Fibroblast of lung (primary cell): ENCODE measurements around the gene RSPH1. TPM values are rescaled to one million over a fixed set of nuclear protein-coding genes. Genes with fewer than 3 reads are reported as not detected.

Source experiments
- DNase-seq, 2 donors: peaks; one replicate each; pipeline versions ENCODE4 v3.0.0 to v3.0.0-alpha.2; 2010; ENCODE audit warnings: low read depth in 2 of 2
- H2AFZ ChIP-seq: 2 replicates; pipeline ENCODE4 v1.5.1; 2012; ENCODE audit warnings: low read length, control low read depth, inconsistent platforms
- H3K27ac ChIP-seq: 2 replicates; pipeline ENCODE4 v1.5.1; 2011; ENCODE audit warnings: low read length, control low read depth; ENCODE audit not compliant: insufficient read depth
- H3K27me3 ChIP-seq: 2 replicates; pipeline ENCODE4 v1.5.1; 2011; ENCODE audit warnings: mild to moderate bottlenecking, low read length; ENCODE audit not compliant: control insufficient read depth, insufficient read depth
- H3K36me3 ChIP-seq: 2 replicates; pipeline ENCODE4 v1.5.1; 2011; ENCODE audit warnings: low read length; ENCODE audit not compliant: control insufficient read depth, insufficient read depth
- H3K4me1 ChIP-seq: 2 replicates; pipeline ENCODE4 v1.5.1; 2011; ENCODE audit warnings: low read length; ENCODE audit not compliant: control insufficient read depth, insufficient read depth; ENCODE audit errors: extremely low read depth
- H3K4me2 ChIP-seq: 2 replicates; pipeline ENCODE4 v1.5.1; 2011; ENCODE audit warnings: low read length, control low read depth; ENCODE audit not compliant: insufficient read depth; ENCODE audit errors: extremely low read depth
- H3K4me3 ChIP-seq, 4 experiments: fragments of 200-600 bp in 1 of 4; sonication (generic) in 1 of 4; replicated peaks in 1 of 4; 2 replicates each; pipeline ENCODE4 v1.5.1; 2011 to 2016; ENCODE audit warnings: low read length in 4 of 4, low read depth in 3 of 4, mild to moderate bottlenecking in 3 of 4, control low read depth in 2 of 4, inconsistent platforms in 1 of 4, mixed read lengths in 1 of 4; ENCODE audit not compliant: insufficient read depth in 1 of 4; ENCODE audit errors: control extremely low read depth in 1 of 4
- H3K79me2 ChIP-seq: 2 replicates; pipeline ENCODE4 v1.5.1; 2012; ENCODE audit warnings: mild to moderate bottlenecking, low read length, inconsistent platforms; ENCODE audit not compliant: control insufficient read depth, insufficient read depth
- H3K9ac ChIP-seq: 2 replicates; pipeline ENCODE4 v1.5.1; 2011; ENCODE audit warnings: mild to moderate bottlenecking, low read length, control low read depth; ENCODE audit not compliant: insufficient read depth
- H3K9me3 ChIP-seq: 2 replicates; pipeline ENCODE4 v1.5.1; 2012; ENCODE audit warnings: low read depth, low read length; ENCODE audit not compliant: control insufficient read depth, insufficient read depth
- H4K20me1 ChIP-seq: 2 replicates; pipeline ENCODE4 v1.5.1; 2011; ENCODE audit warnings: low read length; ENCODE audit not compliant: control insufficient read depth, insufficient read depth; ENCODE audit errors: extremely low read depth
- EZH2 ChIP-seq: IDR thresholded peaks from 2 replicates; pipeline ENCODE4 v1.5.1; 2012; ENCODE audit warnings: low read length, control low read depth, mild to moderate bottlenecking; ENCODE audit errors: missing control alignments
- polyA plus RNA-seq, 2 donors: library from polyadenylated mRNA; depleted of rRNA in 1 of 2; stranded (reverse) in 1 of 2; unstranded in 1 of 2; fragments of >200 nt; gene quantifications; 2 replicates each; pipeline ENCODE4 v1.2.1, GENCODE V29; 2011 to 2012; ENCODE audit warnings: missing spikeins in 1 of 2
- total RNA-seq: library from RNA; depleted of rRNA; stranded (reverse); fragments of >200 nt; gene quantifications from 2 replicates; pipeline ENCODE4 v1.2.1, GENCODE V29; 2014
- TF ChIP-seq, protein P1 (sequence below), 2 donors: IDR thresholded peaks in 1 of 2; conservative IDR thresholded peaks in 1 of 2; 1 replicate in 1 of 2; 2 replicates in 1 of 2; pipeline ENCODE4 v1.5.1; 2011 to 2012; ENCODE audit warnings: low read length in 2 of 2, control low read depth in 1 of 2, inconsistent platforms in 1 of 2, low read depth in 1 of 2, mild to moderate bottlenecking in 1 of 2

RSPH1 gene
- total and polyA plus RNA-seq, 2 donors (not counting 1 experiment from before 2014, with no cell fraction given): not detected

DNA sequence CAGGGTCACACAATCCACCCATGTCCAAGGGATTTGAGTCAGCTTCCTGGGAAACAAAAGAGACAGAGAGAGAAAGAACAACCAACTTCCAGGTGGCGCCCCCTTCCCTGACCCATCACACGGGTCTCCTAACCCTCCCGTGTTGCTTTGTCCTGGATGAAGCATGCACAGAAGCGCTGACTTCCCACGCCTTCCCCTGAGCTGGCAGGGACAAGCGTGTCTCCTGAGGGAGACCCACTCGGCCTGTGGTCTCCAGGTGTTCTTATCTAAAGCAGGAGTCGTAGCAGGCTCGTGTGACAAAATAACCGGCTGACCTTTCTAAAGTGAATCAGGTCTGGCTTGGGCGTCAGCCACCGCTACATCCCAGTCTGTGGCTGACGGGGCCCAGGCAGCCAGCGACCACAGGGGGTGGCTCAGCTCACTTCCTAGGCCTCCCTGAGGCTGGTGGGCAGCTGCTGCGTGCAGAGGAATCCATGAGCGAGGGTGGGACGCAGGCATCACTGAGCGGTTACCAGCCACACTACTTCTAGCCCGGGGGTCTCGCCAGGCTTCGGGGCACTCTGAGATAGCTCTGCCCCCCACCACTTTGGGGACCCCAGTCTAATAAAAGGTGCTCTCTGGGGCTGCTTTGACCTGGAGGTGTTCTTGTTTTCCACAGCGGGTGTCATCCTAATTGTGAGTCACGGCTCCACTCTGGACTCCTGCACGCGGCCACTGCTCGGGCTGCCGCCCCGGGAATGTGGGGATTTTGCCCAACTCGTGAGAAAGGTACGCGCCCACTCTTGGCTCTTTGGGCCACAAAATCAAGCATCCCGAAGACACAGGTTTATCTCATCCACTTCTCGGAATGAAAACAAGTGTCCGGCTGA, 51.9 kb downstream of the RSPH1 start:
- TF ChIP-seq, protein P1, sequence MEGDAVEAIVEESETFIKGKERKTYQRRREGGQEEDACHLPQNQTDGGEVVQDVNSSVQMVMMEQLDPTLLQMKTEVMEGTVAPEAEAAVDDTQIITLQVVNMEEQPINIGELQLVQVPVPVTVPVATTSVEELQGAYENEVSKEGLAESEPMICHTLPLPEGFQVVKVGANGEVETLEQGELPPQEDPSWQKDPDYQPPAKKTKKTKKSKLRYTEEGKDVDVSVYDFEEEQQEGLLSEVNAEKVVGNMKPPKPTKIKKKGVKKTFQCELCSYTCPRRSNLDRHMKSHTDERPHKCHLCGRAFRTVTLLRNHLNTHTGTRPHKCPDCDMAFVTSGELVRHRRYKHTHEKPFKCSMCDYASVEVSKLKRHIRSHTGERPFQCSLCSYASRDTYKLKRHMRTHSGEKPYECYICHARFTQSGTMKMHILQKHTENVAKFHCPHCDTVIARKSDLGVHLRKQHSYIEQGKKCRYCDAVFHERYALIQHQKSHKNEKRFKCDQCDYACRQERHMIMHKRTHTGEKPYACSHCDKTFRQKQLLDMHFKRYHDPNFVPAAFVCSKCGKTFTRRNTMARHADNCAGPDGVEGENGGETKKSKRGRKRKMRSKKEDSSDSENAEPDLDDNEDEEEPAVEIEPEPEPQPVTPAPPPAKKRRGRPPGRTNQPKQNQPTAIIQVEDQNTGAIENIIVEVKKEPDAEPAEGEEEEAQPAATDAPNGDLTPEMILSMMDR (conservative IDR thresholded peaks at IDR 0.05 in 1 of 2, IDR thresholded peaks at IDR 0.05 in 1 of 2; ENCODE audit: low read depth in 1 of 2, low read length in 2 of 2): no peak
- no peak for TF ChIP-seq EZH2
- H3K9ac ChIP-seq: no peak overlapping the region

DNA sequence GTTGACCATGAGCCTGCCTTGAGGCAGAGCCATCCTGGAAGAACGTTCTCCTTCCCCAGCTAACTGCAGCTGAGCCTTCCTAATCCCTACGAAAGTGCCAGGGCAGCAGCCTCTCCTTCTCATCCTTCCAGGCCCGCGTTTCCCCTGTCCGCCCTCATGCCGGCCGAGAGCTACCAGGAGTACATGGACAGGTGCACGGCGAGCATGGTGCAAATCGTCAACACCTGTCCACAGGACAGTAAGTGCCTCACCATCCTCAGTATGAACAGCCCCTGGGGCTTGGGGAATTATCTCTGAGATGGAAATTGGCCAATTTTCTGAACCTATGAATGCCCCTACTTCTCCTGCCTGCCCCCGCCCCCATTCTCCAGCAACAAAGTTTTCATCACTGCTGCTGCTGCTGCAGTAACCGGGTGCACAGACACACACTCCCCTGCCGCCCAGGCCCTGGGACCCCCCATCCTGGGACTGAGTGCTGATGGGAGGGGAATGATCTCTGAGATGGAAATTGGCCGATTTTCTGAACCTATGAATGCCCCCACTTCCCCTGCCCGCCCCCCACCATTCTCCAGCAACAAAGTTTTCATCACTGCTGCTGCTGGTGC, 52.7 kb downstream of the RSPH1 start:
- Histone ChIP-seq H3K27me3 (no peaks in the 10 kb centered on the region), H3K4me2 (no peak overlapping the region), H3K4me3 (no peak overlapping the region), H3K27ac (no peak overlapping the region), H3K9me3 (no peaks in the 10 kb centered on the region), H3K4me1 (no peaks in the 10 kb centered on the region), H3K9ac (no peak overlapping the region), H2AFZ (no peak overlapping the region), H3K79me2 (no peaks in the 10 kb centered on the region), H4K20me1 (no peaks in the 10 kb centered on the region), H3K36me3 (no peaks in the 10 kb centered on the region)
- DNase-seq: no peak
- no peak for TF ChIP-seq EZH2
- TF ChIP-seq, protein P1 (conservative IDR thresholded peaks at IDR 0.05 in 1 of 2, IDR thresholded peaks at IDR 0.05 in 1 of 2; ENCODE audit: low read depth in 1 of 2, low read length in 2 of 2): no peak

More for the DNA sequence above, 51.9 kb downstream of the RSPH1 start:
- Histone ChIP-seq H3K79me2 (no peaks in the 10 kb centered on the region), H3K9me3 (no peaks in the 10 kb centered on the region), H4K20me1 (no peaks in the 10 kb centered on the region), H3K4me3 (no peak overlapping the region), H2AFZ (no peak overlapping the region), H3K4me1 (no peaks in the 10 kb centered on the region), H3K27me3 (no peaks in the 10 kb centered on the region), H3K4me2 (no peak overlapping the region), H3K27ac (no peak overlapping the region), H3K36me3 (no peaks in the 10 kb centered on the region)
- DNase-seq: no peak

DNA sequence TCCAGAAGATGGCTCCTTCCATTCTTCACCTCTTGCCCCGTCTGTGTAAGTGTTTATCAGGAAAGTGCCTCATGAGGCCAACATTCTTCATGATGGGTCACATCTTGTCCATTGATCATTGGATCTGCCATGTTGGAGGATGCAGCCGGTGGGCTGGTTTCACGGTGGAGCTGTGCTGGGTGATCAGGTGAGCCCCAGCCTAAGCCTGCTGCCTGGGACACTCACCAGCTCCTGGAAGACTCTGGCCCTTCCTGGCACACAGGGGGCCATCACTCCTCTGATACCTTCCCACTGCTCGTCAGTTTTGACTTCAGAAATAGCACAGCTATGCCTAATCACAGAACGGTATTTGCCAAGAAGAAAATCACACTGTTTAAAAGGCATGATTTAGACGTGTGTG, 54.1 kb downstream of the RSPH1 start:
- H3K9ac ChIP-seq: no peak overlapping the region
- TF ChIP-seq, protein P1 (conservative IDR thresholded peaks at IDR 0.05 in 1 of 2, IDR thresholded peaks at IDR 0.05 in 1 of 2; ENCODE audit: low read depth in 1 of 2, low read length in 2 of 2): no peak
- no peak for TF ChIP-seq EZH2
- no peaks in the 10 kb centered on the region for H3K4me1 ChIP-seq
- H3K27ac ChIP-seq: no peak overlapping the region
- H3K9me3 ChIP-seq: no peaks in the 10 kb centered on the region
- no peaks in the 10 kb centered on the region for H3K27me3 ChIP-seq
- H2AFZ ChIP-seq: no peak overlapping the region
- no peak overlapping the region for H3K4me2 ChIP-seq
- DNase-seq: no peak
- no peaks in the 10 kb centered on the region for H4K20me1 ChIP-seq
- no peaks in the 10 kb centered on the region for H3K36me3 ChIP-seq
- no peak overlapping the region for H3K4me3 ChIP-seq
- H3K79me2 ChIP-seq: no peaks in the 10 kb centered on the region
